ENCODE results near the gene FADS2. TPM values are rescaled to one million over a fixed set of nuclear protein-coding genes. Genes with fewer than 3 reads are reported as not detected.

Gene FADS2
- total RNA-seq, 4 donors from 2014 or later, result 17.6 to 40.0 (median 33.4) TPM

DNA sequence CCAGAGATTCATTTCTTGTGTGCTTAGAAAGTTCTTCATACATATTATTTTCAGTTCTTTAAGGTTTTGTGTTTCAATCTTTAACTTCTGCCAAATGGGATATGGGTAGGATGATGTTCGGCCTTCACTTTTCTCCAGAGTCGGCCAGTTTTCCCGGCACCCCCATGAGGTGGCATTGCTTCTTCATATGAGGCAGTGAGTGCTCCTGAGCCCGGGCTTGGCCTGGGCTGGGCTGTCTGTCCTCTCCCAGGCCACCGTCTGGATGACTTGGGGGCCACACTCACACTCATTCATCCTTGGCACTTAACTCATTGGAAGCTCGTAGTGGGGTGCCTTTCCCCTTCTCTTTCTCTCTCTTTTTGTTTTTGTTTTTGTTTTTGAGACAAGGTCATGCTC, 23.8 kb downstream of the FADS2 start:
- TF ChIP-seq POLR2AphosphoS5 (IDR thresholded peaks at IDR 0.05) (no peak), EP300 (IDR thresholded peaks at IDR 0.05) (no peak), POLR2A (IDR thresholded peaks at IDR 0.05) (no peak)
- TF ChIP-seq, protein P1, sequence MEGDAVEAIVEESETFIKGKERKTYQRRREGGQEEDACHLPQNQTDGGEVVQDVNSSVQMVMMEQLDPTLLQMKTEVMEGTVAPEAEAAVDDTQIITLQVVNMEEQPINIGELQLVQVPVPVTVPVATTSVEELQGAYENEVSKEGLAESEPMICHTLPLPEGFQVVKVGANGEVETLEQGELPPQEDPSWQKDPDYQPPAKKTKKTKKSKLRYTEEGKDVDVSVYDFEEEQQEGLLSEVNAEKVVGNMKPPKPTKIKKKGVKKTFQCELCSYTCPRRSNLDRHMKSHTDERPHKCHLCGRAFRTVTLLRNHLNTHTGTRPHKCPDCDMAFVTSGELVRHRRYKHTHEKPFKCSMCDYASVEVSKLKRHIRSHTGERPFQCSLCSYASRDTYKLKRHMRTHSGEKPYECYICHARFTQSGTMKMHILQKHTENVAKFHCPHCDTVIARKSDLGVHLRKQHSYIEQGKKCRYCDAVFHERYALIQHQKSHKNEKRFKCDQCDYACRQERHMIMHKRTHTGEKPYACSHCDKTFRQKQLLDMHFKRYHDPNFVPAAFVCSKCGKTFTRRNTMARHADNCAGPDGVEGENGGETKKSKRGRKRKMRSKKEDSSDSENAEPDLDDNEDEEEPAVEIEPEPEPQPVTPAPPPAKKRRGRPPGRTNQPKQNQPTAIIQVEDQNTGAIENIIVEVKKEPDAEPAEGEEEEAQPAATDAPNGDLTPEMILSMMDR (IDR thresholded peaks at IDR 0.05), result no peak
- Histone ChIP-seq H3K4me1 (peaks cover 0 to 15% (median 0%) of the 10 kb centered on the region in 3 donors), H3K36me3 (peaks cover 0 to 93% of the 10 kb centered on the region in 2 donors), H3K4me3 (no peak overlapping the region), H3K27ac (peak overlapping the region in 2 of 4 donors; percentile 48 to 50), H3K9me3 (no peaks in the 10 kb centered on the region), H3K27me3 (no peaks in the 10 kb centered on the region)
- WGBS, 2 donors (ENCODE audit: low coverage in 1 of 2), result 55 to 72% methylated on average over 2 to 5 of the region's 6 CpGs
- ATAC-seq, result no peak

DNA sequence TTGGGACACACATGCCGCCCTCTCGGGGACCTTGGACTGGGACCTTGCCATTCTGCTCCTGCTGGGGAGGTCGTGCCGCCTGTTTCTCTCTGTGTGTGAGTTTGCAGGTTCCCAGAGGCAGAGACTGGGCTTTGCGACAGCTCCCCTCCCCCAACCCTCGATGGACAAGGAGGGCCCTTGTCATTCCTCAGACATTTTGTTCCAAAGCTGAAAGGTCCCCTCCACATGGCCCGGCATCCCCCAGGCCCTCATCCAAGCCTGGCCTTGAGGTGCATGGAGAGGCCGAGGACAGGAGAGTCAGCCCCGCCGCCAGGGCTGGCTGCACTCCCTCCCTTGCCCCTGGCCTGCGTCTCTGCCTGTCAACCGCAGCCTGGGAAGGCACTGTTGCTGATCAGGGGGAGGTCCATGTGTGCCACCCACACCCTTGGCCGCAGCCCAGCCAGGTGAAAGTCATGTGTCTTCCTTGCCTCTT, 25.6 kb downstream of the FADS2 start:
- no peak for ATAC-seq
- peaks cover 0 to 94% of the 10 kb centered on the region in 2 donors for H3K36me3 ChIP-seq
- no peaks in the 10 kb centered on the region for H3K9me3 ChIP-seq
- H3K4me1 ChIP-seq, result peaks cover 0 to 15% (median 0%) of the 10 kb centered on the region in 3 donors
- no peaks in the 10 kb centered on the region for H3K27me3 ChIP-seq
- no peak overlapping the region for H3K4me3 ChIP-seq
- WGBS, 2 donors (ENCODE audit: low coverage in 1 of 2), result 60 to 80% methylated on average over 1 to 3 of the region's 13 CpGs
- peak overlapping the region in 1 of 4 donors; percentile 27 for H3K27ac ChIP-seq
- TF ChIP-seq POLR2A (IDR thresholded peaks at IDR 0.05), result no peak
- no peak for TF ChIP-seq POLR2AphosphoS5 (IDR thresholded peaks at IDR 0.05)
- TF ChIP-seq, protein P1 (IDR thresholded peaks at IDR 0.05), result no peak
- TF ChIP-seq EP300 (IDR thresholded peaks at IDR 0.05), result no peak

DNA sequence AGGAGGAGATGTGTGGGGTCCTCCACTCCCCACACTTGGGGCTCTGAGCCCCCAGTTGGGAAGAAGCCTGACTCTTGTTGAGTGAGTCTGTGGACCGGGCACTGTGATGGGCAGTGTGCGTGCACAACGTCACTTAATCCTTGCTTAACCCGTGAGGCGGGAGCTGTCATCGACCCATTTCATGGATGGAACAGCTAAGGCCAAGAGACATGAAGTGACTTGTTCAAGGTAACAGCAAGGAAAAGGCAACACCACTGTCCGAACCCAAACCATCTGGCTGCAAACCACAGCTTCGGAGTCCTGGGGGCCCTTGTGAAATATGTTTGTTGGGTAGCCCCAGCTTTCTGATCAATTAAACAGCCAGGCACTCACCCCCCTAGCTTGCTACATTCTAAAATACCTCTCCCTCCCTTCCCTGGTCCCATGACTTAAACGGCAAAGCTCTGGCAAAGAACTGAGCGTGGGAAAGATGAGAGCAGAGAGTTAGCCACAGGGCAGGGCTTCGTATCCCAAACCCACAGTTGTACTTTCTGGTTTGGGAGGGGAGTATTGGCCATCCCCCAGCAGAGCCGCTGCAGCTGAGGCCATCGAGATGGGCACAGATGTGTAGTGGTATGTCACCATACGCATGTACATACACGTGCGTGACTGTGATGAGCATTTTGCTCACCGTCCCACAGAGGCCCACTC, 26.3 kb downstream of the FADS2 start:
- ATAC-seq, result no peak
- Histone ChIP-seq H3K9me3 (no peaks in the 10 kb centered on the region), H3K27ac (peak overlapping the region in 1 of 4 donors; percentile 22), H3K4me1 (peaks cover 0 to 15% (median 0%) of the 10 kb centered on the region in 3 donors), H3K27me3 (no peaks in the 10 kb centered on the region), H3K36me3 (peaks cover 0 to 94% of the 10 kb centered on the region in 2 donors), H3K4me3 (no peak overlapping the region)
- 100% methylated on average over 1 of the region's 17 CpGs; no CpG with 5 or more reads in 1 of the 2 donors for WGBS, 2 donors (ENCODE audit: low coverage in 1 of 2)
- TF ChIP-seq EP300 (IDR thresholded peaks at IDR 0.05) (no peak), POLR2AphosphoS5 (IDR thresholded peaks at IDR 0.05) (no peak), POLR2A (IDR thresholded peaks at IDR 0.05) (no peak)
- TF ChIP-seq, protein P1 (IDR thresholded peaks at IDR 0.05), result no peak

DNA sequence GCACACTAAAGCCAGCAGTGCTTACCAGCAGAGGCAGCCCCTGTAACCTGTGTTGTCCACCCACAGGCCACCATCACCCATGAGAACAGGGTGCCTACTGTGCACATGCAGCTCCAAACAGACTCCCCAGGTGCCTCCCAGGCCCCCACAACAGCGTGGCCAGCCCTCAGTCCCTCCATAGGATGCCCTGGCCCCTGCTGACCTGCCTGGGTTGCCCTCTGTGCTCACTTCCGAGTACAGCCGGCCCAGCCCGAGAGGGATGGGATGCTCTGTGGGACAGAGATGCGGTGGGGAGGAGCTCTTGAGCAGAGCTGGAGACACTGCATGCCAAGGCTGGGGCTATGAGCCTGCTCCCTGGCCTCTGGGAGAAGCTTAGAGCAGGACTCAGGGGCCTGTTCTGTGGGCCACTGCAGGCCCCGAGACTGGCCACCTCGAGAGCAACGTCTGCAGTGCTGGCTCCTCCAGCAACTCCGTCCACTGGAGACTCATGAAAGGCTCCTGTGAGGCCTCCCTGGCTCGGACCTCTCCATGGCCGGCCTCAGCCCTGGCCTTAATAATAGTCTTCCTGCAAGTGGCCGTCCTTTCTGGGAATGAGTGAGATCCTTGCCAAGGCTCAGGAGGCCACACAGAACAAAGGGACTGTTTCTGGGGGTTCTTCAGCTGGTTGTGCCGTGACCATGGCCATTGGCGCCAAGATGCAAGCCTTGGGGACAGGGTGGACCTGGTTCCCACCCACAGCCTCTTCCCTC, 27.0 kb downstream of the FADS2 start:
- ATAC-seq, result no peak
- peaks cover 0 to 17% (median 0%) of the 10 kb centered on the region in 3 donors for H3K4me1 ChIP-seq
- no peaks in the 10 kb centered on the region for H3K27me3 ChIP-seq
- no peak overlapping the region for H3K27ac ChIP-seq
- H3K9me3 ChIP-seq, result no peaks in the 10 kb centered on the region
- no CpG with 5 or more reads among the region's 14 CpGs for WGBS, 2 donors (ENCODE audit: low coverage in 1 of 2)
- TF ChIP-seq EP300 (IDR thresholded peaks at IDR 0.05) (no peak), POLR2A (IDR thresholded peaks at IDR 0.05) (no peak), POLR2AphosphoS5 (IDR thresholded peaks at IDR 0.05) (no peak)
- TF ChIP-seq, protein P1 (IDR thresholded peaks at IDR 0.05), result no peak
- H3K4me3 ChIP-seq, result no peak overlapping the region
- peaks cover 0 to 94% of the 10 kb centered on the region in 2 donors for H3K36me3 ChIP-seq
